Fibroblast of skin of right biceps (primary cell): ENCODE data around the gene CCDC7.
A peak's percentile ranks its signal among the peaks of the same experiment; 100 is the strongest.
"Not testable (repeated sequence)": the region's sequence is repeated elsewhere in the genome, so short reads cannot be mapped to it uniquely, and the experiment has no call there.

Experiments used
- DNase-seq: peaks from one replicate; pipeline ENCODE4 v3.0.0-alpha.2; 2013

CCDC7 gene

DNA sequence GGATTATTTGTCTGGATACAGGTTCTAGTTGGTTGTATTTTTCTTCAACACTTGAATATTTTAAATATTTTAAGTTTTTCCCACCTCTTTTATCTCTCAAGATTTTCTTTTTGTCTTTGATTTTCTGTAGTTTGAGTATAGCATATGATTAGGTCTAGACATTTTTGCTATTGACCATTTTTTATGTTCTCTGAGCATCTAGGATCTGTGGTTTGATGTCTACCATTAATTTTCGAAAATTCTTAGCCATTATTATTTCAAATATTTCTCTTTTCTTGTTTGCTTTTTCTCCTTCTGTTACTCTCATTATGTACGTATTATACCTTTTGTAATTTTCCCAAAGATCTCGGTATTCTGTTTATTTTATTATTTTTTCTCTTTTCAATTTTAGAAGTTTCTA lies 293.0 kb downstream of the CCDC7 start:
- DNase-seq: no peak

DNA sequence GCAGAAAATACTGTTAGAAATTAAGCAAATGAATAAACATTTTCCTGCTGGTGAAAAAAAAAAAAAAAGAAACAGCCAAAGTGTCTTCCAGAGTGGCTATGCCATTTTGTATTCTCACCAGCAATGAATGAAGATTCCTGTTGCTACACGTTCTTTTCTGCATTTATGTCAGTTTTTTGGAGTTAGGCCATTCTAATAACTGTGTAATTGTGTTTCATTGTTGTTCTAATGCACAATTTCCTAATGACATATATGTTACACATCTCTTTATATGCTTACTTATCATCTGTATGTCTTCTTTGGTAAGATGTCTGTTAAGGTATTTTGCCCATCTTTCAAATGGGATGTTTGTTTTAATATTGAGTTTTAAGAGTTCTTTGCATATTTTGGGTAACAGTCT lies 298.4 kb downstream of the CCDC7 start:
- DNase-seq: no peak

DNA sequence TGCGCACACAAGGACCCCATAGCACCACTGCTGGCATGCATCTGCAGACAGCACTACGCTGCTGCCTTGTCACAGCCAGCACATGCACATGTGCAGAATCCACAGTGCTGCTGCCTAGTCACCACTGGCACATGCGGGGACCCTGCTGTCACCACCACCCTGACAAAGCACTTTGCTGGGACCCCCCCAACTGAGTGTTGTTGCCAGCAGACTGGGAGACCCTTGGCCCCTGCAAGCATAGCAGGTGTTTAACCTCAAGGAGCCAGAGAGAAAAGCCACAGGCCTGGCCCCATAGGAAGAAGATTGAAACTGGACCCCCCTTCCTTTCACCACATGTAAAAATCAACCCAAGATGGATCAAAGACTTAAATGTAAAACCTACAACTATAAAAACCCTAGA lies 300.9 kb downstream of the CCDC7 start:
- DNase-seq: no peak

- DNase-seq: no peak
These were observed 305.6 kb downstream of the CCDC7 start for GRCh38 chr10:32751582-32751981.

- DNase-seq: not testable (repeated sequence)
These were observed 309.0 kb downstream of the CCDC7 start for GRCh38 chr10:32754900-32755299.

DNA sequence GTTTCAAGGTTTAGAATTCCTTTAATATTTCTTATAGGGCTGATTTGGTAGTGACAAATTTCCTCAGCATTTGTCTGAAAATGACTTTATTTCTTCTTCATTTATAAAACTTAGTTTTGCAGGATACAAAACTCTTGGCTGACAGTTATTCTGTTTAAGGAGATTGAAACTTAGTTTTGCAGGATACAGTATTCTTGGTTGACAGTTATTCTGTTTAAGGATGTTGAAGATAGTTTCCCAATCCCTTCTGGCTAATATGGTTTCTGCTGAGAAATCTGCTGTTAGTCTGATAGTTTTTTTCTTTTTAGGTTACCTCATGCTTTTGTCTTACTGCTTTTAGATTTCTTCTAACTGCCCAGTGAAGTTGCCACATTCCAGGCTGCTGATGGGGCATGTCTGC lies 325.3 kb downstream of the CCDC7 start:
- DNase-seq: no peak

DNA sequence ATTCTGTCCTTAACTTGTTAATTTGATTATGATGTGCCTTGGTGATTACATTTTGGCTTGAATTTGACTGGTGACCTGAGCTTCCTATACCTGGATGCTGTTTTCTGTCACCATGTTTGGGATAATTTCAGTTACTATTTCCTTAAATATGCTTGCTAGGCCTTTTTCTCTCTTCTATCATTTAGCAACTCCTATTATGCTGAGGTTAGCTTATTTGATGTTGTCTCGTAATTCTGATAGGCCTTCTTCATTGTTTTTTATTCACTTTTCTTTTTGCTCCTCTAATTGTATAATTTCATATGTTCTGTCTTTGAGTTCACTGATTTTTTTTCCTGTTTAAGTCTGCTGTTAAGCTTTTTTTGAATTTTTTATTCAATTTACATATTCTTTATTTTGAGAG lies 327.2 kb downstream of the CCDC7 start:
- no peak for DNase-seq

GRCh38 chr10:32786968-32787367 lies 341.0 kb downstream of the CCDC7 start:
- no peak for DNase-seq

- DNase-seq: no peak
These were observed 341.8 kb downstream of the CCDC7 start for GRCh38 chr10:32787690-32788284.

- no peak for DNase-seq
These were observed 342.4 kb downstream of the CCDC7 start for GRCh38 chr10:32788359-32788758.

- DNase-seq: peak; percentile 9
These were observed 344.5 kb downstream of the CCDC7 start for GRCh38 chr10:32790483-32790882.

DNA sequence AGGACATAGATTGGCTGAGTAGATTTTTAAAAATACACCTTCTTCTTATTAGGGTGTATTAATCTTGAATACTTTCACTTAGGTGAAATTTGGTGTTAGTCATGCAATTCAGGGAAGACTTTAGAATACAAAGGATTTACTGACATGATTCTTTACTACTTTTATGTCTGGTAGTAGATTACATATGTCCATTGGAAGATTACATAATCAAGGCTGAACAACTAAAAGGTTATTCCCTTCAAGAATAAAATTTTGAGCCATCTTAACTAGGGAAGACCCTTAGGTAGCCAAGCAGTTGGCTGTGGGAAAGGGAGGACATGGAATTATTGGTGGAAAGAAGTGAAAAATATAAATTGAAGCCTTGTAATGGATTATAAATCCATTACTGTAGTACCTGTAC lies 347.1 kb downstream of the CCDC7 start:
- no peak for DNase-seq

DNA sequence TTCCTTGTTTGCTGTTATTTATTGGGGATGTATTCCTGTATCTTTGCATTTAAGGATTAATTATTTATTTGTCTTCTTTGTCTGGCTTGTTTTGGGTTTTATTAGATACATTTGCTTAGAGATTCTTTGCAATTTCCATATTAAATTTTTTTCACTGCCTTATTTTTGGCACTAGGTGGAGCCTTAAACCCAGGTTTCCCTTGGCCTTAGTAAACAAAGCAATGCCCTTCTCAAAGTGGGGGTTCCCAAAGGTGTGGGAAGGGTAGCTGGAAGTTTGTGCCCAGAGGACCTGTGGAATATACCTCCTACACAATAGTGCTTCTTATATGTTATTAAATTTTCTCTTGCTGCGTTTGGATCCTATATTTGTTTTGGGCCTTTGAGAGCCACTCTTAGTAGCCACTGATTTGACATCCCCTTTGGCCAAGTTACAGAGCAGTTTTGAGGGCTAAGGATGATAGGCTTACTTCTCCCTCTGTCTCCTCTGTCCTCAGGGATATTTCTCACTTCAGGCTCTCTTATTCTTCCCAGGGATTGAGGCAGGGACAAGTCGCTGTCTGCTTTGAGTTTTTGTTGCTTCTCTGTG lies 349.8 kb downstream of the CCDC7 start:
- peak; percentile 39 for DNase-seq

DNA sequence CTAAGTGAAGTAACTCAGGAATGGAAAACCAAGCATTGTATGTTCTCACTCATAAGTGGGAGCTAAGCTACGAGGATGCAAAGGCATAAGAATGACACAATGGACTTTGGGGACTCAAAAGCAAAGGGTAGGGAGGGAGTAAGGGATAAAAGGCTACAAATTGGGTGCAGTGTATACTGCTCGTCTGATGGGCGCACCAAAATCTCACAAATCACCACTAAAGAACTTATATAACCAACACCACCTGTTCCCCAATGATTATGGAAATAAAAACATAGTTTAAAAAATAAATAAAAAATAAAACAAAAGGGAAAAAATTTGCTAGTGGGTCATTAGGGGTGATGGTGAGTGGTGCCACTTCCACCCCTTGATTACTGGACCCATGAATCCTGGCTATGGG lies 351.5 kb downstream of the CCDC7 start:
- not testable (repeated sequence) for DNase-seq

DNA sequence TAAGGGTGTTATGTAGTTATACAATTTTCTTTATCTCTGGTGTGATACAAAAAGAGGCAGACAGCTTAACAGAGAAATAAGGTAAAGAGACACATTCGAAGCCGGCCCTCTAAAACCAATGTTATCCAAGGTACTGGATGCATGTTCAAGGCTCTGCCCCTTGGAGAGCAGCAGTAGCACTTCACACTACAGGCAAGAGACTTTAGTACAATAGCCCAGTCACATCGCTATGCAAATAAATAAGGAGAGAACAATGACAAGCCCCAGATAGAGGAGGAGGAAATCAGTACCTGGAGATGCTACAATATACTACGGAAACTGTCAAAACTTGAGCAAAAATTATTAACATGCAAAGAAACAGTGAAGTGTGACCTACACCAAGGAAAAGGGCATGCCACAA lies 401.0 kb downstream of the CCDC7 start:
- DNase-seq: no peak

GRCh38 chr10:32851301-32851700 lies 405.4 kb downstream of the CCDC7 start:
- no peak for DNase-seq

DNA sequence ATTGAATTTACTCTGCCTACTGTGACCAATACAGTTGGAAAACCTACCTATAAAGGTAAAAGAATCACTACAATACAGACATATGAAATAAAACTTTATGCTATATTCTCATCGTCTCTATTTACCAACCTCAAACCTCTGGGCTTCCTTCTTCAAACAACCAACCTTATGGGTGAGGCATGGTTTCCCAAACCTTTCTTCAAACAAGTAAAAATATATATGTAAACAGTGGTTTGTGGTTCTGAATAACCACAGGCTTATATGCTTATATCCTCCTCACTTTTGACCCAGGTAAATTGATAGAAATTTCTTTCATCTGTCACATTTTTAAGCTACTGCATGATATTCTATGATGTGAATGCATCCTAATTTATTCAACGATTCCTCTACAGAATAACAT lies 408.5 kb downstream of the CCDC7 start:
- no peak for DNase-seq

DNA sequence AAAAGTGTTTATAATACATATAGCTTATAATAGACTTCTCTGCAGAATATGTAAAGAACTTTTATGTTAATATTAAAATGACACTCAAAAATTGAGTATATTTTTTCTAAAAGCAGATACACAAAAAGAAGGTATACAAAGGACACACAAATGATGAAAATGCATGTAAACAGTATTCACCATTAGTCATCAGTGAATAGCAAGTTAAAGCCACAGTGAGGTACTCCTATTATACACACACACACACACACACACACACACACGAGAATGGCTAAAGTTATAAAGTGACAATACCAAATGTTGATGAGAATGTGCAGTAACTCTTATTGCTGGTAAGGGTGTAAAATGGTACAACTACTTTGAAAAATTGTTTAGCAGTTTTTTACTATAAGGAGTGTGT lies 419.2 kb downstream of the CCDC7 start:
- no peak for DNase-seq

GRCh38 chr10:32877915-32878314 lies 432.0 kb downstream of the CCDC7 start:
- DNase-seq: no peak

- DNase-seq: no peak
These were observed 432.7 kb downstream of the CCDC7 start for GRCh38 chr10:32878646-32879045.

DNA sequence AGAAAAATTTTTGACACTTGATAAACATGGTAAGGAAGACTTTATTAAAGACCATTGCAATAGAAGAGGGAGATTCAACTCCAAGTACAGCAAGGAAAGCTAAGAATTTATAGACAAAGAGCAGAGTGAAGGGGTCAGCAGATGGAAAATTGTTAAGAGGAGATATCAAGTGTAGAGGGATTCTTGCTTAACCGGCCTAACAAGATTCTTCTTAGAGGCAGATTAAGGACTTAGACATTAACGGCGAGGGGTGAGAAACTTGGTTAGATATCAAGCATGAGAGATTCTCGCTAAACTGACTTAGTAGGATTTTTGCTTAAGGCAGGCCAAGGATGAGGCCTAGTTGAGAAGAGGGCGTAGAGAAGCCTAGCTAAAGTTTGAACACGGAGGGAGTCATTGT lies 436.1 kb downstream of the CCDC7 start:
- no peak for DNase-seq

DNA sequence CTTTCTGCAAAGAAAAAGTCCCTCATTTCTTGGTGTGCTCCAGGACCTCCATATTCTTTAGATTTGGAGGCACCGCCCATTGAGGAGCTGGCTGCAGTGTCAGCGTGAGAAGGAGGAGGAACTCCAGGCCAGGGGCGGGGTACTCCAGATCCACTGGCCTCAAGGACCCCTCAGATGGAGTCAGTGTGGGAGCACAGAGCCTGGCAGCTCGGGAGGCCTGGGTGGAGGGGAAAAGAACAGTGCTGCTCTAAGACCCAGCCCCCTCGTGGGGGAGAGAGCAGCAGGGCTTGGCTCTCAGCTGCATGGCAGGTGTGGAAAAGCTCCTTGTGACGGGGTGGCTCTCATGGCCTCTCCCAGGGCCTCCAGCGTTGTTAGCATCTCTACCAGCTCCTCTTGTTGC lies 441.5 kb downstream of the CCDC7 start:
- DNase-seq: no peak

GRCh38 chr10:32888161-32888927 lies 442.4 kb downstream of the CCDC7 start:
- no peak for DNase-seq

GRCh38 chr10:32889631-32890212 lies 443.8 kb downstream of the CCDC7 start:
- no peak for DNase-seq
